ENCODE results near the gene C6orf58.

Gene C6orf58

DNA sequence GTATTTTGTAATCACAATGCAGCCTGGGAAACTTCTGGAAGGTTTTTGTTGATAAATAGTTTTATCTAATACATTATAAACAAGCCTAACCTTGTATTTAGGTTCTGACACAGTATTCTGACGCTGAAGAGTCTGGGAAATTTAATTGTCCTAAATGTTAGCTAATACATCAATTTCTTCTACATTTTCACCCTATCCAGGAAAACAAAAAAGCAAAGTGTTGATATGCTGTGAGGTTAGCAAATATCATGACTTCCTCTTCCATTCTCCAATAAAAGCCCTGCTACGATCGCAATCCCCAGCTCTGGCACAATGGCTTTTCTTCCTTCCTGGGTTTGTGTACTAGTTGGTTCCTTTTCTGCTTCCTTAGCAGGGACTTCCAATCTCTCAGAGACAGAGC is at the start of gene C6orf58:
C6orf58 (plus strand) TSS at position 301 of the 400 bp plus-strand sequence; CDS start at position 313, 12 bp downstream.
- no peak for DNase-seq (ENCODE audit: low read depth, low spot score)

DNA sequence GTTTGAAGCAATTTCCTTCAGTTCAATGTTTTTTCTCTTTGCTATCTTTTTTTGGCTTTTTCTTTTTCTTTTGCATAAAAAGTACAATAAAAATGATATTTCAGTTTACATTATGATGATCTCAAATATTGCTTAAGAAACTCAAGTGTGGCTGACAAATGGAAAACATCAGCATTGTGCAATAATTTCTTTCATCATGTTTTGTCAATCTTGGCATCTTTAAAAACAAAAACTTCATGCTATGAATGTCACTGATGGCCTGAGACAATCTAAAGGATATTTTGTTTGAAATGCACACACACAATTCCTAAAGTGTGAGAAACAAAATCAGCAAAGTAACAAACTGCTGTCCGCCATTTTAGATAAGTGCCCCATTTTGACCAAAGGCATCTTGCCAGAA is 44.0 kb upstream of the C6orf58 start:
- no peak for DNase-seq (ENCODE audit: low read depth, low spot score)

DNA sequence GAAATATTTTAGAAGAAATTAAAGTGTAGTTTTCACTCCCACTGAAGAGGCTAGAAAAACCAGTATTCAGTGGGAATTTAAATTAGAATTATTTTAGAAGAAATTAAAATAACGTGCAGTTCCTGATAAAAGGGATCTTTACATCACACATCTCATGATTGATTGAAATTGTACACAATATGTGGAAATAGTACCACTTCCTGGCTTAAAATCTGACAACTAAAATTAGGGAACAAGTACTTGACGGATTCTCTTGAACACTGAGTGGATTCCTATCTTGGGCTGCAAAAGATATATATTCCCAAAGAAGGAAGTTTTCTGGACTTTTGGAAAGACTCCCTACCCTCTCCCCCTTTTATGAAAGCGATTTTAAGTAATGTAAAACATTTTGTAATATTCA is 43.2 kb upstream of the C6orf58 start:
- no peak for DNase-seq (ENCODE audit: low read depth, low spot score)

DNA sequence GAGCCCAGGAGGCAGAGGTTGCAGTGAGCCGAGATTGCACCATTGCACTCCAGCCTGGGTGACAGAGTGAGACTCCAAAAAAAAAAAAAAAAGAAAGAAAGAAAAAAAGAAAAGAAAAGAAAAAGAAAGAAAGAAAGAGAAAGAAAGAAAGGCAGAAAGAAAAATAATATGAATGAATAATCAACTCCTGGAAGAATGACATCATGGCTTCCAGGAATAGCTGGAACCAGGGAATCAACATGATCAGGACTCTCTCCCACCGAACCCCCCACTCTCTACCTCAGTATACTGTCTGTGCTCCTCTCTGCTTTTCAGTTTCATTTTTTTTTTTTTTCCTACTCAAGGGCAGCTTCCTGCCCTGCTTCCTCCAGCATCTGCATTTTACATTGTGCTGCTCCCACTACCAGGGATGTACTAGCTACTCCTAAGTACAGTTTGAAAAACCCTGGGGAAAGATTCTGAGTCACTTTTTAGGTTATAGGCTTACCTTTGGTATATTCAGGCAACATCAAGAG is 38.2 kb upstream of the C6orf58 start:
- DNase-seq (ENCODE audit: low read depth, low spot score): no peak

DNA sequence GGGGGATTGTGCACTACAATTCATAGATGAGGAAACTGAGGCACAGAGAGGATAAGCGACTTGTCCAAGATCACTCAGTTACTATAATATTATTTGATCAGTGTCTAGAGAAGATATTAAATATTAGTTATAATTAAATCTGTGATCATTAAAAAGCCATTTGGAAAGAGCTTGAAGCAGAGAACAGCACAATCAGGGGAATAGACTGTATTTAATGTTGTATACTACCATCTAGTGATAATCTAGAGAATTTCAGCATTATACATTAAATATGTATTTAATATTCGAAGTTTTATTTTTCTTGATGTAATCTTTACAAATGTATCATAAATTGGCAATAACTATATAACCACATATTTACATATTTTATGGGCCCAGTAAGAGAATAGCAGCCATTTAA is 37.7 kb upstream of the C6orf58 start:
- no peak for DNase-seq (ENCODE audit: low read depth, low spot score)

DNA sequence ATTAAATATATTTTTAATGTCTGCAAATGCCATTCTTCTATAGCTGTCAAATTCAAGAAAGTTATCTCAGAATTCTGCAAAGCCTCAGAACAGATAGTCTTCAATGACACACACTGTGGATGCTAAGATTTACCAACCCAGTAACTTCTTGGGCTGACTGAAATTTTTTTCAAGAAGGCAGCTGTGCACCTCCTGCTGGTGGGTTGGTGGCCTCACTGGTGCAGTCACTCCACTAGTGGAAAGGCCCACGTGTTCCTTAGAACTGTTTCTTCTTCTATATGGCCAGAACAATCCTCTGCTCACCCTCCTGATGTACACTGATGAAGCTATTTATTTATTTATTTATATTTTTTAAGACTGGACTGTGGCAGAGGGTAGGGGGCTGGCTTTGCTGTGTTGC is 29.8 kb upstream of the C6orf58 start:
- DNase-seq (ENCODE audit: low read depth, low spot score): no peak

DNA sequence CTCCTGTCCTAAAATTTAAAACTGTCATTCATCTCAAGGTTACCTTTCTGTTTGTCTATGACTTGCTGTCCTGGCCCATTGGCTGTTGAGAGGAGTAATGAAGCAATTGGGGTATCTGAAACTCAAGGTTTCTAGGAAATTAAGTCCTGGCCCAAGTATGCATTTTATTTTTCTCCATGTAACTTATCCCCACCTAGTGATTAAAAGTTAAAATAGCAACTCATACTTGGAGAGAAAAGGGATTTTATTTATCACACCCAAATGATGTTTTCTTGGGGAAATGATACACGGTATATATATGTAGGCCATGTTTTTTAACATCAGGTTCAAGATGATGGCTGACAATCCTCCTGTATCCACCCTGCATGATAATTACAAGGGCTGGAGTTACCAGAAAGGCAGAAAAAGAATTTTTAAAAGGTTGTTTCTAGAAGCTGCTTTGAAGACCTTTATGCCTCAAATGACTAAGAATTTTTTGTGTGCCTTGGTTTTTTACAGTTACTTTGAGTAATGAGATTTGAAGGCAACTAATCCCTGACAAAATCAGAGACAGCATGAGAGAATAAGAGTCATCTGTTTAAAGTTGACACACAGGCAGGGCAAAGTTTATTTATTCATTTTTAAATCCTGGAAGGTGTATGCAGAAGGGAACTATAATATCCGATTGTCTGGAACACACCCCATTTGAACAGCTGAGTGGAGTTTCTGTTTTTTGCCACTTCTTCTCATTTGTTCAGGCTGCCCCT is 28.9 kb upstream of the C6orf58 start:
- DNase-seq (ENCODE audit: low read depth, low spot score): no peak

DNA sequence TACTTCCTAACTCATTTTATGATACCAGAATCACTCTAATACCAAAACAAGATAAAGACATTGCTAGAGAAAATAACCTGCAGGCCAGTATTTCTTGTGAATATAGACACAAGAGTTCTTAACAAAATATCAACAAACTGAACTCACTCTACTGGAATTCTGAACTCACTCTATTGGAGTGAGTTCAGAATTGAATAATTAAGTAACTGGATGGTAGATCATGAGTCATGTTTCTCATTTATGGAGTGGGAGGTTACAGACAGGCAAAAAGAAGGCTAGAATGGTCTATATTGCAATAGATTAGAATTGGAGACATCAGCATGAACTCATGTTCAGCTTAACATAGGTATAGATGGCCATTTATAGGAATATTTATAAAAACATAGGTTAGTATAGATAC is 26.6 kb upstream of the C6orf58 start:
- no peak for DNase-seq (ENCODE audit: low read depth, low spot score)

DNA sequence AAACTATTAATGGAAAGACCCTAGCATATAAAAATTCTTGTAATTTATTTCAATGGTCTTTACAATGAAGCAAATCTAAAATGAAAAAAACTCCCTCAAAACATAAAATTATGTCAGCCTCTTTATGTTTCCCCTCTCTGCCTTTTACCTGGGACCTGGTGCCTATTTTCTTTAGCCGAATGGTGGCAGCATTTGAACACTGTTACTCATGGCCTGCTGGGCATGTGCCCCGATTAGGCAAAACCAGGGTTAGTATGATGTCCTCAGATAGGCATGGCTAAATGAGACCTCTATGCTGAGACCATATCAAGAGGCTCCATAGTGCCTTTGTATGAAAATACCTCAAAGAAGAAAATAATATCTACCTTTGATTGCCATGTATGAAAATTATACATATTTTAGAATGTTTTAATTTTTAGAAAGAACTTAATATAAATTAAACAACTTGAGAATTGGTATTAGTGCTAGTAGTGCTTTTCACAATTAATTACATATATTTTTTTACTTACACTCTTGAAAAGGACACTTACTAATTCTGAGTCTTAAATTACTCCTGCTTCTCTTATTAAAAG is 22.5 kb upstream of the C6orf58 start:
- no peak for DNase-seq (ENCODE audit: low read depth, low spot score)

DNA sequence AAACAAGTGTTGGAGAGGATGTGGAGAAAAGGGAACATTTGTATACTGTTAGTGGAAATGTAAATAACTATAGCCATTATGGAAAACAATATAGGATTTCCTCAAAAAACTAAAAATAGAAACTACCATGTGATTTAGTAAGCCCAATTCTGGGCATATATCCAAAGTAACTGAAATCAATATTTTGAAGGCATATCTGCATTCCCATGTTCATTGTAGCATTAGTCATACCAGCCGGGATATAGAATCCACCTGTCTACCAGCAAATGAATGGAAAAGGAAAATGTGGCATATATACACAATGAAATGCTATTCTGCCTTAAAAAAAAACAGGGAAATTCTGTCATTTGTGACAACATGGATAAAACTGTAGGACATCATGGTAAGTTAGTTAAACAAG is 15.3 kb upstream of the C6orf58 start:
- no peak for DNase-seq (ENCODE audit: low read depth, low spot score)

DNA sequence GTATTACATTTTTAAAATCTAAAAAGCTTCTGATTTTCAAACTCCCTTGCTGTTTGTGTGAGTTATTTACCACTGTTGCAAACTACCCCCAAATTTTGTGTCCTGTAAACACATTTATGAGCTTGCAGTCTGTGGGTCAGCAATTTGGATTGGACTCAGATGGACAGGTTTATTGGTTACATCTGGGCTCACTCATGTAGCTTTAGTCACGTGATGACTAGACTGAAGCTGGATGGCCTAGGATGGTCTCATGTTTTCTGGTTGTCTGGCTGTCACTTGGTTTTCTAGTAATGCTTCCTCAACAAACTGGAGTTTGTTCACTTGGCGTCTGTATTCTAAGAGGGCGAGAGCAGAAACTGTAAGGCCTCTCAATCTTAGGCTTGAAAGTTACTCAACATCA is 12.2 kb upstream of the C6orf58 start:
- DNase-seq (ENCODE audit: low read depth, low spot score): no peak

DNA sequence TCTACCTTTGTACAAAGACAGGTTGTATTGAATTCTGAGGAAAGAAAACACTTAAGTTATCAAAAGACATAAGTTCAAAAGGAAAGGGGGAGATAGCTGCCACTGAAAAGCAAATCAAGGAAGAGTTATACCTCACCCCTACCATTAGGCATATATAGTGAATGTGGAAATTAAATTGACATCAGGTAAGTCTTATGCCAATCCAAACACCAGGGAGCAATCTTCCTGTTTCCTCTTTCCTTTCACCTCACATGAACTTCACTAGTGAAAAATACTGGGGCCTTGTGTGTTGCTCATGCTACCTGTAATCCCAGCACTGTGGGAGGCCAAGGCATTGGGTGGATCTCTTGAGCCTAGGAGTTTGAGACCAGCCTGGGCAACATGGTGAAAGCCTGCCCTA is 10.9 kb upstream of the C6orf58 start:
- no peak for DNase-seq (ENCODE audit: low read depth, low spot score)

DNA sequence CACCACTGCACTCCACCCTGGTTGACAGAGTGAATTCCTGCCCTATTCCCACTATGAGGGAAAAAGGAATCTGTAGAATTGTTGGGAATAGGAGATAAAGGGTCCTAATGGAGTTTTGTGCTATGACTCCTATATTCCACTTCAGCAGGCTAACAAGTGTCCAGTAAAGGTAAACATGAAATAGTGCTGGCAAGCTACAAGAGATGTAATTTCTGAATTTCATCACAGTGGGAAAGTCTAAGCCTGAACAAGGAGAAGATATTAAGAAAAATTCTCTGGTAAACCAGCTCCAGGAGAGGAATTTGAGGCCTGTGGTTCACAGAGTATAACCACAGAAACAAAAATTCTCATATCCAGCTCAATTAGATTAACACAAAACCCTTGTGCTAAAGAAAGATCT is 10.3 kb upstream of the C6orf58 start:
- DNase-seq (ENCODE audit: low read depth, low spot score): no peak

DNA sequence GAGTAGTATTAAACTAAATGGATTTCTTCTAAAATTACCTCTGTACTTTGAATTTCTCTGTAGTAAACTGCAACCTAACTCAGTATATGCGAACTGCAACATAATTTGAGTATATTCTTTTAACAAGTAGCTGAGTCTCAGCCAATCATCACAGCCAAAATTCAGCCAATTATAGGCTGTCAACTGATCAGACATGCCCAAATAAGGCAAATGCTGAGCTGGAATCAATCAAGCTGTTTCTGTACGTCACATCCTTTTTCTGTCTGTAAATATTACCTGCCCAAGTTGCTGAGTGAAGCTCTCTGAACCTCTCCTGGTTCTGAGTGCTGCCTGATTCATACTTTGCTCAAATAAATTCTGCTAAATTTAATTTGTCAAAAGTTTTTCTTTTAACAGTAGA is 9.5 kb upstream of the C6orf58 start:
- DNase-seq (ENCODE audit: low read depth, low spot score): no peak

DNA sequence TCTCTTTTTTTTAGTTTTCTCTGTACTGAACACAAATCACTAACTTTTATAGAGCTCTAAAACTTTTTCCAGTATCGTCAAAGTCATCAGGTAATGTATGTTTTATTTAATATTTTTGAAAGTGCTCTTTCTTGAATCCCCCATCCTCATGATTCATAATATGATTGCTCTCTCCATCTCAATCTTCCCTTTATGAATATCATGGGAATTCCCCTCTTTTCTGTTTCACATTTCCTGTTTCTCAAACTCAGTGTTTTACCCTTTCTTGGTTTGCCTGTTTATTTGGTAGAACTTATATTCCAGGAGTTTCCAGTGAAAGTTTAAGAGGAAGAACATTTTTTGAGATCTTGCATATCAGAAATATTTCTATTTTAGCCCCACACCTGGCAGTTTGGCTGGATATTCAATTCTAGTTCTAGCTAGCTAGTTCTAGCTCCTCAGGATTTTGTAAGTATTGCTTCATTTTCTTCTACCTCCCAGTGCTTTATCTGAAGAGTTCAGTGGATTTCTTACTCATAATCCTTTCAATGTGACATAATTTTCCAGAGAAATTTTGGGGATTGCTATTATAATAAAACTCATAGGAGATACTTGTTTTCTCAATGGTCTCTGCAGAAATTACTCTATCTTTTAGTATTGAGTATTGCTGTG is 6.1 kb upstream of the C6orf58 start:
- DNase-seq (ENCODE audit: low read depth, low spot score): no peak

DNA sequence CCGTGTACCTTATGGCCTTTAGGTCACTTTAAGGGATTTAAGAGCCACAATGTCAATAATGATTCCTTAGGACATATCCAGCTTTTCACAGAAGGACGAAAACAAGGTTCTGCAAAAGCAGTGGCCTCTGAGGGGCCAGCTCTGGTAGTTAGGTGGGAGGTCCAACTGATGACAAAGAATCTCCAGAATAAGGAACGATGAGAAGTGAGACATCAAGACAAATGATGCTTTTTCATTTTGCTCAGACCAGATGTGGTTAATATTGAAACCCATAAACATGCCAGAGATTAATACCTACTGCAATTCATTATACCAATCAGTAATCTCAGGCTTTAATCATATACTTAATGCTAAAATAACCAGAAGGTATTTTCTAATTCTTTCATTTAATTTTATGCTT is 1.9 kb downstream of the C6orf58 start:
- DNase-seq (ENCODE audit: low read depth, low spot score): no peak

DNA sequence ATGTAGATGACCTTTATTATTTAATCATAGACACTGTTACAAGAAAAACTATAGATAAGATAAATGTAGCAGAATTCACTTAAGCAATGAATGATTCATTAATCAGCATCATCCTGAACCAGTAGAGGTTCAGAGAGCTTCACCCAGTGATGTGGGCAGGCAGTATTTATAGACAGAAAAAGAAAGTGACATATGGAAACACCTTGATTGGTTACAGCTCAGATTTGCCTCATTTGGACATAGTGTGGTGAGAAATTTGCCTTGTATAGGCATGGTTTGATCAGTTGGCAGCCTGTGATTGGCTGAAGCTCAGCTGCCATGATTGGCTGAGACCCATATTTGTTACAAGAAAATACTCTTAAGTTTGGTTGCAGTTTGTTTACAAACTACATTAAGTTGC is 4.6 kb downstream of the C6orf58 start:
- DNase-seq (ENCODE audit: low read depth, low spot score): no peak

DNA sequence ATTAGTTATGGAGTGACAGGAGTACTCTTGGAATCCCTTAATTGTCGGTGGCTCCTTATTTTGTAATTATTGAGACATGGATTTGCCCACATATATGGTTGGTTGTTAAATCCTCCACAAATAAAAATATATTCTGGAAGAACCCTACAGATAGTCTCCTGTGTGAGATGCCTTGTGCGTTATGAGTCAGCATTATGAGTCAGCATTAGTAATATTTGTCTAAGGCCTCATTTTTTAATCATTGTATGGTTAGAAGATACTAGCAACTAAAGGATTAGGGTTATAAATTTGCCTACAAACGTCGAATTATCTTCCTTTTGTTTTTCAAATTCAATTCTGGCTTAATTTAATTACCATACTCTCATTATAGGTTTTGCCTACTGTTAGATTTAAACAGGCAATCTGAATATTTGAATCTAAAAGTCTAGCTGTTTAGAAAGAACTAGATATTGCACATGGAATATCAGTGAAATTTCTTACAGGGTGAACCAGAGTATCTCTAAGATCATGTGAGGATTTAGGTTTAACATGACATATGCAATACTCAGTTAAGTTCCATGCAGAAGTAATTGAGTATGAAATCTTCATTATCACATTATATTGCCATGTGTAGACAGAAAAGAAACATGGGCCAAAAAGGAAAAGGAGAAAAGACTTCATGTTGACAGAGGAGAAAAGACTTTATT is 5.9 kb downstream of the C6orf58 start:
- no peak for DNase-seq (ENCODE audit: low read depth, low spot score)

DNA sequence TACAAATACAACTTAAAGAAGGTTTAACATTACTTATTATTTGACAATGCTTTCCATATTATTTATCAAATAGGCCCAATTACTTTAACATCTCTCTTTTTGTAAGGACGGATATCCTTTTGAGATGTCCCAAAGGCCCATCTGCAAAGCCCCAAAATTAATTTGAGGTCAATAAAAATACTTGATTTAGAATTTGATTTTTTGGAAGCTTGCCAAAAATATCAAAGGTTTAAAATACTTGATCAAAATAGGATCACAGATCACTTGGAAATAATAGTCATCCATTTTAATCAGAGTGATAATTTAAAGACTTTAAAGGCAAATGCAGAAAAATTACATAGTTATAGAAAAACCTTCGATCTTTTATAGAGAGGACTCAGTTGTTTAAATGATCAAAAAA is 8.1 kb downstream of the C6orf58 start:
- no peak for DNase-seq (ENCODE audit: low read depth, low spot score)

DNA sequence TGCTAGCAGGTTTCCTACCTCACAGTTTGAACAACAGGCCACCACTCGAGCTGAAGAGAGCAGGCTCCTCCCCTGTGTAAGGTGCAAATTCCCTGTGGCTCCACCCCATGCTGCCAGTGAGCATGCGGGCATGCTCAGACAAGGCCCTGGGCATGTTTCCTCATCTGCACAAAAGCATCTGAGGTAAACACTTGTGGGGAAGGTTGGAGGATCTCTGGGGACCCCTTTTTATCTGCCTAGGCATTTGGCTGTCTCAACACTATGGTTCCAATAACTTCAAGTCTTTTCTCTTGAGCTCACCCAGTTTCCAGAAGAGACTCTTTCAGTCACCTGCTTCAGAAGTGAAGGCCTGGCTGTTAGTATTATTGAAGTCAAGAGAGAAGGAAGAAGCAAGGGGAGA is 9.4 kb downstream of the C6orf58 start:
- no peak for DNase-seq (ENCODE audit: low read depth, low spot score)

DNA sequence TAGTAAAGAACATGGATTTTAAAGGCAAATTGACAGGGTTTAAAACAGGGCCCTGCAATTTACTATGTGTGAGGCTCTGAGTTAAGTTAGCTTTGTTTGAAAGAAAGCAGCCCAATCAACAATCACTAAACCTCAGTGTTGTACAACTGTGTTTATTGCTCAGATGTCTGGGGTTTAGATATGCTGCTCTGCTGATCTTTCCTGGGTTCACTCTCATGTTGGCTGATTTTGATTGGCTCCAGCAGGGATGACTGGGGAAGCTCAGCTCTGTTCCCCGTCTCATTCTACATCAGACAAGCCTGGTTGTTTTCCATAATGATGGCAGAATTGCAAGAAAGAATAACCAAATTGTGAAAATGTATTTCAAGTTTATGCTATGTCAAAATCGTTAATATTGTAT is 10.9 kb downstream of the C6orf58 start:
- DNase-seq (ENCODE audit: low read depth, low spot score): no peak

DNA sequence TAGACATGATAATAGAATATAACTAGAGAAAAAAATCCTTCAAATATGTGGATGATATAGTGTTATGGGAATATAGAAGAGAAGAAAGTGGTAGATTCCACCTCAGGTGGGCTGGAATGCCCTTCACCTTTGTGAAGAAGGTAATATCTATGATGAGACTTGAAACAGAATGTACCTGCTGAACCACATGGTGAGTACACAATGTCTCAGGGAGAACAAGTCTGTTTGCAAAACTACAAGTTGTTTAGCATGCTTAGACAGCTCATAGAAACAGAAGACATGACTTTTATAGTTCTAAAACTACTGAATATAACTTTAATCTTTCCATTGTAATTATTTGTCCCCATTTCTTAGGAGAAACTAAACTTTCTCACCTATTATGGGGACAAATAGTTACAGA is 12.2 kb downstream of the C6orf58 start:
- no peak for DNase-seq (ENCODE audit: low read depth, low spot score)

Measured in activated CD4-positive, CD25-positive, alpha-beta regulatory T cell treated with anti-CD3 and anti-CD28 coated beads, Interleukin-2, amount 50 U/mL, for 16 hours (primary cell).